Inflammatory macrophage treated with lipopolysaccharide for 1 hour (primary cell): Measurements from ENCODE around the gene RAB17.
A peak's percentile ranks its signal among the peaks of the same experiment; 100 is the strongest.

Experiments
- DNase-seq, 2 donors: peaks; one replicate each; pipeline ENCODE4 v3.0.0-alpha.2; 2020 to 2022

RAB17 gene

GRCh38 chr2:237575869-237576862, 14.4 kb downstream of the RAB17 start:
- DNase-seq = no peak

DNA sequence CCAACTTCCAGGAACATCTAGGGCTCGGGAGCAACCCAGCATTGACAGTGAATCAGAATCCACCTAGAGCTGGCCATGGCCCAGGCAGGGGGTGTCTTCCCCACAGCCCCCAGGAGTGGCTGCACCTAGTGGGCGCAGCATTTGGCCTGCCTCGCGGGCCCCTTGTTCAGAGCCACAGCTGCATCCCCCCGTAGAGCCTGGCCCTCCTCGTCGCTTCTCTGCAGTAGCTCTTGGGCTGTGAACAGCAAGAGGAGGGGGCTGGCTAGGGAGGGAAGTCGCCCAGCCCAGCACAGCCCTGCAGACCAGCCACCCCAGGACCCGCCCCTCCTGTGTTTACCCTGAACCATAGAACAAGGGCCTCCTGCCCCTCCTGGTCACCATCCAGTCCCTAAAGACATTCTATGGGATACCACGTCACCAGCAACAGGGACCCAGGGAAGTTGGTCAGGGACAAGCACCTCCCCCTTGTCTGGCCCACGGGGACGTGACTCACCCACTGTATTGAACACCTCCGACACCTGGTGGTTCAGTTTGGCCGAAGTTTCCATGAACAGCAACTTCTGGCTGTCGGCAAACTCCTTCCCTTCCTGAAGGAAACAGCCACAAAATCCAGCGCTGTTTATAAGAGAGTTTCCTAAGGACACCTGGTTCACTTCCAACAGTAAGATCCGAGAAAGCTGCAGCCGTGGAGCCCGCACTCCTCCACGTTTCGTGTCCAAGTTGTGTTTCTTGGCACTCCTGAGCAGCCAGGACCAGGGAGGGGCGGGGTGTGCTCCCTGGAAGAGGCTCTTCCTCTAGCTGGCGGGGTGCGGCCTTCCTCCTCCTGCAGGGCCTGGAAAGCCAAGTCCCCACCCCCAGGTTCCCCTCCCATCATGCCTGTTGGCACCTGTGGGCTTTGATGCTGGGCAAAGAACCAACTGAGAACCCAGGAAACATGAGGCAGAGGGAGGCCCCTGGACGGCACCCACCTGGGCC, 15.4 kb downstream of the RAB17 start:
- no peak for DNase-seq

DNA sequence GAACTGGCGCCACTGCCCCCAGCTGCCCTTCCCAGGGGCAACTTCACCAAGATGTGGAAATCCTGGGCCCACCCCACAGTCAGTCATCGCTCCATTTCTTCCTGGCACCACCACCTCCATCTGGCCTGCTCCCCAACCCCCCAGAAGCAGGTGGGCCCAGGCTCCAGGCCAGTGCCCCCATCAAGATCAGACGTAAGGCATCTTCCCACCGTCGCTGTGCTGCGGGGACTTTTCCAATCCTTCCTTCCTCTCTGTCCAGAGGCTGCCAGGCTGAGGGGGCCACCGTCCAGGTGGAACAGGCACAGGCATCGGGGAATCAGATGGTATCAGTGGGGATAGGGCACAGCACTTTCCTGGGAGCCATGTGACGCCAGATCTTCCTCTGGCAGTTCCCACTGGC, 16.1 kb downstream of the RAB17 start:
- DNase-seq = no peak

DNA sequence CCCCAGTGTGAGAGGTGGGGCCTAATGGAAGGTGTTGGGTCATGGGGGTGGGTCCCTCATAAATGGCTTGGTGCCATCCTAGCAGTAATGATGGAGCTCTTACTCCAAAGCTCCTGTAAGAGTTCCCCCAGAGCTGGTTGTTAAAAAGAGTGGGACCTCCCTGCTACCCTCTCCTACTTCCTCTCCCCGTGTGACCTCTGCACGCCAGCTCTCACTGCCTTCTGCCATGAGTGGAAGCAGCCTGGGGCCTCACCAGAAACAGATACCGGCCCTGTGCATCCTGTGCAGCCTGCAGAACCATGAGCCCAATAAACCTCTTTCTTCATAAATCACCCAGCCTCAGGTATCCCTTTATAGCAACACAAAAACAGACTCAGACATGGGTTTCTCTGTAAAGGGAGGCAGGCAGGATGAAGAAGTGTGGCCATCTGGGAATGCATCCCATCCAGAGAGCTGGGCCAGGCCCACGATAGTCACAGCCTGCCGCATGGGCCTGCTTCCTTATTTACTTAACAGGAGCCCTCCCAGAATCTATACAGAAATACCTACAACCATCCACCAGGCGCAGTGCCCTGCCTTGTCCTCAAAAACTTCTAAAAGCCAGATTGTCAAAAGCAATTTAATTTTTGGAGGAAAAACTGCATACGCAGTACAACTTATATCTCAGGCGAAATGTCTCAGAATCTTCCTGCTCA, 16.7 kb downstream of the RAB17 start:
- DNase-seq = no peak

- no peak for DNase-seq
Observed at GRCh38 chr2:237572742-237573101, 17.8 kb downstream of the RAB17 start.

DNA sequence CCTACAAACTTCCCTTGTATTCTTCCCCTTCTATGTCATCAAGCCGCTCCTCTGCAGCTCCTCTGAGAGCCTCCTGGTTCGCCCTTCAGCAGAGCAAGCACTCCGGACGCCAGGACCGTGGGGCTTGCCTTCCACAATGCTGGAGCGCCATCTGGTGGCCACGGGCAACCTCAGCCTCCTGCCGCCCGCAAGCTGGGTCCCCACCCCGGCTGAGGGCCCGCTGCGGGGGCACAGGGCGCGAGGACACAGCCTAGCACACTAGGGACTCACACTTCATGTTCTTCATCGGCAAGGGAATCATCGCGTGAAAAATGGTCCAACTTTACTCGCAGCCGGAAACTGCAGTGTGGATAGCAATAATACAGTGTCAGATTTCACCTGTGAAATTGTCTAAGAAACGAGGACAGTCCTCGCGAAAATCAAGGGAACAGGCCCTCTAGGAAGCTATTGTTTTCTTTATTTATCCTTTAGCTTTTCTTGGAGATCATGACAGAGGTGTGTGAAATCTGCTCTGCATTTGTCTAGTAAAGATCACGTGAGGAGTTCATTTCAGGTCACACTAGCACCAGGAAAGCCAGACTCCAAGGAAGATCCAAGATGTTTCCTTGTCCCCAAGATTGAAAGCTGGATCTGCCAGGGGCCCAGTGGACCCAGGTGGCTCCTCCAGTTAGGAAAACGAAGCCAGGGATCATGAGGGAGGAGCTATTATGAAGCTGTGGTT, 18.4 kb downstream of the RAB17 start:
- DNase-seq = peak; percentile 83 to 93

GRCh38 chr2:237571551-237571950, 19.0 kb downstream of the RAB17 start:
- DNase-seq = no peak

DNA sequence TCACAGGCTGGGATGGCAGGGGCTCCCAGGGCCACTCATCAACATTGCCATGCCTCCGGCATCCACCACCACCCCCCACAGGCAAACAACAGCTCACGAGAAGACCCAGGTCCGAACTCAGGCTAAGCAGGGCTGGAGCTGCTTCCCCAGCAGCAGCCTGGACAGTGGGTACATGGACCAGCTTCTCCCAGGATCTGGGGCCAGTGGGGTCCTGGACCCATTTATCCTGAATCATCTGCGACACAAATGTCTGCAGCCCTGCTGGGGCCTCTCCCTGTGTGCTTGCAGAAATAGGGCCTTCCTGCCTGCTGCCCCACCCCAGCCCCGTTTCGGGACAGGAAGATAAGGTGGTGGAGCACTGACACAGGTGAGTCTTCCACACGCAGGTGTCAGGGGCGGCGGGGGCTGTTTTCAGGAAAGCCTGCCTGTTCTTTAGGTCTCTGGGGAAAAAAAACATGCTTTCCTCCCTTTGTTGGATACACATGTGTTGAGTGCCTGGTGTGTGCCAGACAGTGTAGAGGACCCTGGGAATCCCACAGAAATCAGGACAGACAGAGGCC, 19.7 kb downstream of the RAB17 start:
- no peak for DNase-seq

DNA sequence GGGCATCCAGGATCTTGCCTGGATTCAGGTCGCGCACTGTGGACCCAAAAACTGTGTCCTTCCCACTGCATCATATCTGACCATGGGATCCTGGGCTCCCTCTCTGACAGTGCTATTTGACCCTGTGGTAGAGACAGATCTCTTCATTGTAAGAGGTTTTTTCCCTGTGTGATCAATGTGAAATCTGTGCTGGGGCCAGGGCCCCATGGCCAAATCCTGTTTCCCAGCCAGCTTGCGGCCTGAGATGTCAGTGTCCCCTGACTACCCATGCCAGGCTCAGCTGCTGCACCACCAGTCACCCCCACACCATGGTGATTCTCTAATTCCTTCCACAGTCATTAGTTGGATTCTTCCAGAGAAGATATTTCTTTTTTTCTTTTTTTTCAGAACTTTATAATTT, 20.6 kb downstream of the RAB17 start:
- no peak for DNase-seq

DNA sequence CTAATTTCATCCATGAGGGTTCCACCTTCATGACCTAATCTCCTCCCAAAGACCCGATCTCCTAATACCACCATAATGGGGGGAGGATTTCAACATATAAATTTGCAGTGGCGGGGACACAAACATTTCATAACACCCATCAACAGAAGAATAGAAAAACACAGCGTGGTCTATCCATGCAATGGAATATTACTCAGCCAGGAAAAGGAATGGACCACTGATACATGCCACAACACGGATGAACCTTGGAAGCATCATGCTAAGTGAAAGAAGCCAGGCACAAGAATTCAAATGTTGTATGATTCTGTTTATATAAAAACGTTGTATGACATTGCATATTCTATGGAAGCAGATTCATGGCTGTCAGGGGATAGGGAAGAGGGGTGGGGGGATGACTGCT, 21.5 kb downstream of the RAB17 start:
- no peak for DNase-seq

DNA sequence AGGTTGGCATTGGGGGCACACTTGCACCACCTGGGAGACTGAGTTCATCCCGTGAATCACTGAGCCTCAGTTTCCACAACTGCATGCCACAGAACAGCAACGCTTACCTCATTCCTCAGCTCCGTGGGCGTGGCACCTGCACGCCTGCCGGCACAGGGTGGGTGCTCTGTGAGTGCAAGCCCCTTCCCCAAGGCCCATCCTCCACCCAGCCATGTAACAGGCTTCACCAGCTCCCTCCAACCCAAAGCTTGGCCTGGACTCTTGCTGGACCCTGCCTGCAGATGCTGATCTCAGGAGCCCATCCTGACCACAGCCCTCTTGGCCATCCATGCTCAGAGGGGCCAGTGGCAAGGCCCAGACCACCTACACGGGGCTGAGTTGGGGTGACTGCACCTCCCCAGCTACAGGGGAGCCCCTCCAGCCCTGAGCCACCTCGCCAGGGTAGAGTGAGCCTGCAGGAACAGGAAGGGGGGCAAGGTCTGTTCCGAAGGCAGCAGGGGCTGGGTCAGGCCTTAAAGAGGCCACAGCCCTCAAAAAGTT, 22.3 kb downstream of the RAB17 start:
- no peak for DNase-seq

DNA sequence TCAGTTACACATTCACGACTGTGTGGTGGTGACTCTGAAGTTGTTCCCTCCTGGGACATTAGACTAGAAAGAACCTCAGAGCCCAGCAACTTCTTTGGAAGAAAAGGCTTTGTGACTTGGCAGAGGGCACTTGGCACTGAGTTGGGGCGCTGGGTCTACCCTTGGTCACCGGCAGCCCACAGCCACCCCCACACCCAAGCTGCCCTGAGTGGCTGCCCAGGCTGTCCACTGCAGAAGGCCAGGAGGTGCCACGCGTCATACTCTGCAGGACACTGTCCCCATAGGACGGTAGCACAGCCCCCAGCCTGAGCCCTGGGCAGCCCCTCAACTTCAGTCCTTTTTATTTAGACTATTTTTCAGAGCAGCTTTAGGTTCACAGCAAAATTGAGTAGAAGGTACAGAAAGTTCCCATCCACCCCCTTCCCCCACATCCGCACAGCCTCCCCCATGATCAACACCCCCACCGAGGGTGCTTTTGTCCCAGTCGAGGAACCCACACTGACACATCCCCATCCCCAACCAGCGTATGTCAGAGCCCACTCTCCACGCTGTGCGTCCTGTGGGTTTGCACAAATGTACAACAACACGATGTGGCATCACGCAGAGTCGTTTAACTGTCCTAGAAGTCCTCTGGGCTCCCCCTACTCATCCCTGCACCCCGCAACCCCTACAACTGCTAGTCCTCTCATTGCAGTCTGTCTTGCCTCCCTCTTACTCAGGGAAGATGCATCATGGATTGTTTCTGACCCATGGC, 23.1 kb downstream of the RAB17 start:
- DNase-seq = no peak

GRCh38 chr2:237566401-237567235, 23.9 kb downstream of the RAB17 start, which contains the start of gene PRLH:
Gene PRLH (plus strand): TSS chr2:237566574. CDS start chr2:237566574, 0 bp downstream.
- no peak for DNase-seq

DNA sequence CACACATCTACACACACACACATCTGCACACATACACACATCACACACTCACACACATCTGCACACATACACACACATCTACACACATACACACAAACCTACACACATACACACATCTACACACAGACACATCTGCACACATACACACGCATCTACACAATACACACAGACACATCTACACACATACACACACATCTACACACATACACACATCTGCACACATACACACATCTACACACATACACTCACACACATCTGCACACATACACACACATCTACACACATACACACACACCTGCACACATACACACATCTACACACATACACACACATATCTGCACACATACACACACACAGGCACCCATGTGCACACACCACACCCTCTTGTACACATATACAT, 24.6 kb downstream of the RAB17 start:
- DNase-seq = no peak

DNA sequence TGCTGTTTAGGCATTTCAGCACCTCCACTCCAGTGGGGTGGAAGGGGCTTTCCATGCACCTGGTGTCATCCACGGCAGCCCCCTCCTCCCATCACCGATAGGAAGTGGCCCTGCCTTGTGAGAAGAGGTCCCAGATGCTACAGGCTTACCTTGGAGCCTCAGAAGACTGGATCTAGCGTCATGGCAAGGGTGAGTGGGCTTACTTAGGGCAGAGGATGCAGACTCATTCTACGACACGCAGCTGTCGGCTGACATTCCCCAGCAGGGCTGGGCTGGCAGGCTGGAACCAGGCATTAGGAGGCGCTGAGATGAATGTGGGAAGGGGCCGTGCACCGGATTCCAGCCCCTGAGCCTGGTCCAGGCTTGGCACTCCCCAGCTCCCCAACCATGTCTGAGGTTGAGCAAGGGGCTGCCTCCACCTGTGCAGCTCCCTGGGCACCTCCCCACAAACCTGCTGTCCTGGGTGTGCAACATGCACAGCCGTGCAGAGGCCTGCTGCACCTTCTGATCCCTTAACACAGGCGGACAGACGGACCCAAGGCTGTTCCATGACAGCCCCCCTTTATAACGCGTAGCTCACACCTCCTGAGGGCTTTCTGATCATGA, 25.9 kb downstream of the RAB17 start:
- DNase-seq = no peak

DNA sequence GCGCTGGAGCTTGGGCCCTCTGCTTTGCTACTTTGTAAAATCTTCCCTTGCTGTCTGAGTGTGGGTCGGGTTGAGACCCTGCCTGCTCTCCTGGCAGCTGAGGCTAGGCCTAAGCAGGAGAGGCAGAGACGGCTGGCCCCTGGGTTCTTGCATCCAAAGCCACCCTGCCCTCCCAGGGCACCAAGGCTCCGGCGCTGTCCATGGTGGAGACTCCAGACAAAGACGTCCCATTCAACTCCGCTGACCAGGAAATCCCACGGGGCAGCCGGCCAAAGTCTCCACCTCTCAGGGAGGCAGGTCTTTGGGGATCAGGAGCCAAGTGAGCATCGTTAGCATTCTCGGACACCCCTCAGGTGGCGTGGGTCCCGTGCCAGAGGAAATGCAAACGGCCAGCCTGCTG, 26.7 kb downstream of the RAB17 start:
- no peak for DNase-seq

GRCh38 chr2:237561221-237561620, 29.3 kb downstream of the RAB17 start:
- no peak for DNase-seq

GRCh38 chr2:237558961-237559641, 31.4 kb downstream of the RAB17 start:
- no peak for DNase-seq

DNA sequence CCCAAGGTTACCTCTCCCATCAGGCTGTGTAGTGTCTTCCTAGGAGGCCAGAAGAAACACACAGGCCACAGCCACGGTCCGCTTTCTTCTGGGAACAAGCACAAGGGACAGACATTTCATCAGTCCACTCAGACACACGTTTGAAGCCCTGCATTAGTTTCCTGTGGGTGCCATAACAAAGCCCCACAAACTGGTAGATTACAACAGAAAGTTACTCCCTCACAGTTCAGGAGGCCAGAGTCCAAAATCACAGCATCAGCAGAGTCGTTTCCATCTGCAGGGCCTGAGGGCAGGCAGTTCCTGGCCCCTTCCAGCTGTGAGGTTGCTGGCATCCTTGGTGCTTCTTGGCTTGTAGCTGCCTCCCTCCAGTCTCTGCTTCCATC, 32.9 kb downstream of the RAB17 start:
- no peak for DNase-seq
